Suprapubic skin (tissue), 4 donors: ENCODE measurements around the gene TSC22D3. TPM values are rescaled to one million over a fixed set of nuclear protein-coding genes. Genes with fewer than 3 reads are reported as not detected.

Experiments used
- DNase-seq, 2 donors: peaks; one replicate each; pipeline ENCODE4 v3.0.0-alpha.2; 2019; ENCODE audit warnings: low spot score in 2 of 2
- H3K27ac ChIP-seq: fragments of 200-600 bp; sonication (generic); one replicate; pipeline ENCODE4 v1.5.1; 2019
- H3K27me3 ChIP-seq: fragments of 200-600 bp; sonication (generic); one replicate; pipeline ENCODE4 v1.5.1; 2019
- H3K36me3 ChIP-seq: fragments of 200-600 bp; sonication (generic); one replicate; pipeline ENCODE4 v1.5.1; 2019
- H3K4me1 ChIP-seq: fragments of 200-600 bp; sonication (generic); one replicate; pipeline ENCODE4 v1.5.1; 2019
- H3K4me3 ChIP-seq: fragments of 200-600 bp; sonication (generic); one replicate; pipeline ENCODE4 v1.5.1; 2019; ENCODE audit warnings: mild to moderate bottlenecking
- H3K9me3 ChIP-seq: fragments of 200-600 bp; sonication (generic); one replicate; pipeline ENCODE4 v1.5.1; 2019
- EP300 ChIP-seq: sonication (generic); formaldehyde crosslinking; IDR thresholded peaks from one replicate; pipeline ENCODE4 v1.6.1; 2017; ENCODE audit warnings: antibody characterized with exemption
- POLR2A ChIP-seq, 2 donors: fragments of 450-650 bp; IDR thresholded peaks; one replicate each; pipeline ENCODE4 v1.6.1; 2017; ENCODE audit warnings: antibody characterized with exemption in 2 of 2, mild to moderate bottlenecking in 2 of 2, moderate library complexity in 2 of 2
- POLR2AphosphoS5 ChIP-seq, 3 donors: sonication (generic); formaldehyde crosslinking; IDR thresholded peaks; one replicate each; pipeline ENCODE4 v1.6.1; 2017; ENCODE audit warnings: antibody characterized with exemption in 3 of 3
- WGBS: methylation state at CpG from one replicate; pipeline ENCODE4 v1.1.5; 2018; 5-methylcytosine and 5-hydroxymethylcytosine counted together
- total RNA-seq, 4 donors: library from RNA; depleted of rRNA; stranded (reverse); fragments of >200 nt; gene quantifications; one replicate each; pipeline ENCODE4 v1.1.0, GENCODE V29; 2016
- TF ChIP-seq, protein P1 (sequence below), 2 donors: fragments of 200-600 bp in 1 of 2; fragments of 450-650 bp in 1 of 2; sonication (generic) in 1 of 2; IDR thresholded peaks; one replicate each; pipeline ENCODE4 v1.5.1; 2016 to 2019; ENCODE audit warnings: antibody characterized with exemption in 2 of 2, mild to moderate bottlenecking in 1 of 2, moderate library complexity in 1 of 2

TSC22D3 gene
- total RNA-seq, 4 donors from 2014 or later: 487 to 1,035 (median 681) TPM

DNA sequence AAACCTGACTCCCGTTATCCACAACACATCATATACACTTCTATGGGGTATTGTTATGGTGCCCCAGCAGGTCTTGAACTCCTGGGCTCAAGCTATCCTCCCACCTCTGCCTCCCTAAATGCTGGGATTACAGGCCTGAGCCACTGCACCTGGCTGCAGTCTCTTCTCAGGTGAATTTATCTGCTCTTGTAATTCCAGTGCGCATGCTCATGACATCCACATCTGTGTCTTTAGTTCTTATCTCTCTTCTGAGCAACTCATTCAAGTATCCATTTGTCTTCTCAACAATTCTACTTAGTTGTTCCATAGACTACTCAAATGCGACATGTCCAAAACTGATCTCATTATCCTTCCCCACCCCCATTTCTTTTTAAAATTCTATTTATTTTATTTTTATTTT lies 29.6 kb upstream of the TSC22D3 start:
- Histone ChIP-seq H3K27ac (no peak overlapping the region), H3K9me3 (no peaks in the 10 kb centered on the region), H3K4me1 (no peaks in the 10 kb centered on the region), H3K36me3 (no peaks in the 10 kb centered on the region), H3K27me3 (no peaks in the 10 kb centered on the region), H3K4me3 (no peak overlapping the region)
- 80% methylated on average over 3 of the region's 3 CpGs for WGBS
- no peak for DNase-seq
- TF ChIP-seq, protein P1, sequence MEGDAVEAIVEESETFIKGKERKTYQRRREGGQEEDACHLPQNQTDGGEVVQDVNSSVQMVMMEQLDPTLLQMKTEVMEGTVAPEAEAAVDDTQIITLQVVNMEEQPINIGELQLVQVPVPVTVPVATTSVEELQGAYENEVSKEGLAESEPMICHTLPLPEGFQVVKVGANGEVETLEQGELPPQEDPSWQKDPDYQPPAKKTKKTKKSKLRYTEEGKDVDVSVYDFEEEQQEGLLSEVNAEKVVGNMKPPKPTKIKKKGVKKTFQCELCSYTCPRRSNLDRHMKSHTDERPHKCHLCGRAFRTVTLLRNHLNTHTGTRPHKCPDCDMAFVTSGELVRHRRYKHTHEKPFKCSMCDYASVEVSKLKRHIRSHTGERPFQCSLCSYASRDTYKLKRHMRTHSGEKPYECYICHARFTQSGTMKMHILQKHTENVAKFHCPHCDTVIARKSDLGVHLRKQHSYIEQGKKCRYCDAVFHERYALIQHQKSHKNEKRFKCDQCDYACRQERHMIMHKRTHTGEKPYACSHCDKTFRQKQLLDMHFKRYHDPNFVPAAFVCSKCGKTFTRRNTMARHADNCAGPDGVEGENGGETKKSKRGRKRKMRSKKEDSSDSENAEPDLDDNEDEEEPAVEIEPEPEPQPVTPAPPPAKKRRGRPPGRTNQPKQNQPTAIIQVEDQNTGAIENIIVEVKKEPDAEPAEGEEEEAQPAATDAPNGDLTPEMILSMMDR (IDR thresholded peaks at IDR 0.05): no peak
- TF ChIP-seq POLR2AphosphoS5 (IDR thresholded peaks at IDR 0.05) (no peak), EP300 (no peak), POLR2A (IDR thresholded peaks at IDR 0.05) (no peak)

DNA sequence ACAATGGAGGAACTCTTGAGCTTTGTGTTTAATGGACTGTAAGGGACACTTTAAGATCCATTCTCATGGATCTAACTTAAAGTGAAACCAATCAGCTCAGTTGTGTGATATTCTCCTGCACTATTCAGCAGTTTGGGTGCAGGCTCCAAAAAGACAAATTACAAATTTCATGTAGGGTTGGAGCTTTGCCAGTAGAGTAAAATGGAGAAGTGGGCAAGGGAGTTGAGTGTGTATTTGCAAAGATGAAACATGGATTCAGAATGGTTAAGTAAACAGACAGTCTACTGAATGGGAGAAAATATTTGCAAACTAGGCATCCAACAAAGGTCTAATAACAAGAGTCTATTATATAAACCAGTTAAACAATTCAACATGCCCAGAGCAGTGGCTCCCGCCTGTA lies 28.8 kb upstream of the TSC22D3 start:
- Histone ChIP-seq H3K9me3 (no peaks in the 10 kb centered on the region), H3K4me3 (no peak overlapping the region), H3K27me3 (no peaks in the 10 kb centered on the region), H3K4me1 (no peaks in the 10 kb centered on the region), H3K27ac (no peak overlapping the region), H3K36me3 (no peaks in the 10 kb centered on the region)
- TF ChIP-seq EP300: no peak
- TF ChIP-seq, protein P1 (IDR thresholded peaks at IDR 0.05): no peak
- no peak for TF ChIP-seq POLR2A (IDR thresholded peaks at IDR 0.05)
- DNase-seq: no peak
- 41% methylated on average over 1 of the region's 1 CpG for WGBS

DNA sequence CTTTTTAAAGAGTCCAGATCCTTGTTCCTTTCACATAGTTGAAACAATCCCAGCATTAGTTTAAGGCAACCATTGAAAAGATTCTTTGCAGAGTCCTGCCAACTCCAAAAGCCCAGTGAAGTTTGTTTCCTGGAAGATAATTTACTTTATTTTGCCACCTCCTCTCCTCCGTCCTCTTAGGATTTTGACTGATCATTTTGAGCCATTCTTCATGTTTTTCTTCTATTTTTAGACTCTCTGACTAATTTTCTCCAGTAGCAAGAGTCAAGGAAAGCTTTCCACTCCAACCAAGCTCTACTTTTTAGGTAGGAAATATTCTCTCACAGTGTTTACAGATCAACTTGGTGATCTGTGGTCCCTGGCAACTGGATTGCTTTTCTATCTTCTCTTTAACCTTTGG lies 12.2 kb upstream of the TSC22D3 start:
- Histone ChIP-seq H3K4me3 (no peak overlapping the region), H3K9me3 (no peaks in the 10 kb centered on the region), H3K27ac (no peak overlapping the region), H3K36me3 (no peaks in the 10 kb centered on the region), H3K27me3 (no peaks in the 10 kb centered on the region), H3K4me1 (no peaks in the 10 kb centered on the region)
- TF ChIP-seq EP300: no peak
- TF ChIP-seq, protein P1 (IDR thresholded peaks at IDR 0.05): no peak
- TF ChIP-seq POLR2A (IDR thresholded peaks at IDR 0.05): no peak
- TF ChIP-seq POLR2AphosphoS5 (IDR thresholded peaks at IDR 0.05): no peak
- no peak for DNase-seq
- WGBS: 25% methylated on average over 1 of the region's 1 CpG

DNA sequence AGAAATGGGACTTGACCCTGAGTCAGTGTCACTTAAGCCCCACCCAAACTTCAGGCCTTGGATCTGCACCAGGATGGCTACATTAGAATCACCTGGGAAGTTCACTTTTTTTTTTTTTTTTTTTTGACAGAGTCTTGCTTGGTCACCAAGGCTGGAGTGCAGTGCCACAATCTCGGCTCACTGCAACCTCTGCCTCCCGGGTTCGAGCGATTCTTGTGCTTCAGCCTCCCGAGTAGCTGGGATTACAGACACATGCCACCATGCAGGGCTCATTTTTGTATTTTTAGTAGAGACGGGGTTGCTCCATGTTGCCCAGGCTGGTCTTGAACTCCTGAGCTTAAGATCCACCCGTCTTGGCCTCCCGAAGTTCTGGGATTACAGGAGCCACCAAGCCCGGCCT lies 4.9 kb upstream of the TSC22D3 start:
- WGBS: 87% methylated on average over 8 of the region's 9 CpGs
- peaks cover 9% of the 10 kb centered on the region for H3K4me1 ChIP-seq
- no peaks in the 10 kb centered on the region for H3K27me3 ChIP-seq
- H3K4me3 ChIP-seq: no peak overlapping the region
- DNase-seq: no peak
- no peaks in the 10 kb centered on the region for H3K36me3 ChIP-seq
- H3K27ac ChIP-seq: no peak overlapping the region
- H3K9me3 ChIP-seq: no peaks in the 10 kb centered on the region
- TF ChIP-seq POLR2A (IDR thresholded peaks at IDR 0.05) (no peak), EP300 (no peak), POLR2AphosphoS5 (IDR thresholded peaks at IDR 0.05) (no peak)
- TF ChIP-seq, protein P1 (IDR thresholded peaks at IDR 0.05): no peak

DNA sequence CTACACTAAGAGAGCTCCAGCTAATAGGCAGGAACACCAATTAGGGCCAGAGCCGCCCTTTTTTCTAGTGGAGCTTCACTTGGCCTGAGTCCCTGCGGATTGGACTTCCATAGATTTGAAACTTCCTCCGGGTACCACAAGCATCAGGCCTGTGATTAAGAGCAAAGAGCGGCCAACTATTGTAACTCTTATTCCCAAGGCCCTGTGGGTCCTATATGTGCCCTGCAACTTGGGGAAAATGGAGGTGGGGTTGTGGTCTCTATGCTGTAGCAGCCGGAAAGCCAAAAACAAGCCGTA lies 1.9 kb upstream of the TSC22D3 start, which contains the start of gene NCBP2L:
NCBP2L (plus strand) TSS at position 198 of the 297 bp plus-strand sequence. CDS start 16,488 bp downstream, outside the sequence.
- TF ChIP-seq EP300 (no peak), POLR2AphosphoS5 (IDR thresholded peaks at IDR 0.05) (no peak), POLR2A (IDR thresholded peaks at IDR 0.05) (no peak)
- TF ChIP-seq, protein P1 (IDR thresholded peaks at IDR 0.05): no peak
- 68% methylated on average over 5 of the region's 6 CpGs for WGBS
- no peaks in the 10 kb centered on the region for H3K9me3 ChIP-seq
- DNase-seq: no peak
- H3K4me1 ChIP-seq: peaks cover 12% of the 10 kb centered on the region
- peak within 1 kb of the TSS; percentile 57 for H3K4me3 ChIP-seq
- H3K36me3 ChIP-seq: no peaks in the 10 kb centered on the region
- no peaks in the 10 kb centered on the region for H3K27me3 ChIP-seq
- peak within 1 kb of the TSS; percentile 82 for H3K27ac ChIP-seq
